AG04450 (cell line): ENCODE measurements around the gene SLC51B. TPM values are rescaled to one million over a fixed set of nuclear protein-coding genes. Genes with fewer than 3 reads are reported as not detected.

ENCODE experiments used
- CTCF ChIA-PET: fragments of 300-600, 350-600 bp; formaldehyde crosslinking; extraction: SDS; loops from one replicate; lab custom pipeline; 2022; ENCODE audit warnings: antibody characterized with exemption, inconsistent platforms; lab: Charles Lee
- POLR2A ChIA-PET: fragments of 350-600 bp; formaldehyde crosslinking; extraction: SDS; loops from one replicate; lab custom pipeline; 2021; ENCODE audit warnings: antibody characterized with exemption, inconsistent platforms; lab: Yijun Ruan, JAX
- DNase-seq: peaks from one replicate; pipeline ENCODE4 v3.0.0-alpha.2; 2011; ENCODE audit warnings: low read depth, low spot score
- H3K27ac ChIP-seq: one replicate; pipeline ENCODE4 v1.5.1; 2012; ENCODE audit warnings: low read depth, low read length, control low read depth
- H3K27me3 ChIP-seq: one replicate; pipeline ENCODE4 v1.6.0; 2012; ENCODE audit warnings: low read length; ENCODE audit not compliant: control insufficient read depth, insufficient read depth
- H3K4me3 ChIP-seq: 2 replicates; pipeline ENCODE4 v1.5.1; 2011; ENCODE audit warnings: mild to moderate bottlenecking, low read depth, low read length, control low read depth
- H3K9me3 ChIP-seq: 2 replicates; pipeline ENCODE4 v1.5.1; 2012; ENCODE audit warnings: low read length; ENCODE audit not compliant: control insufficient read depth, insufficient read depth
- polyA plus RNA-seq: library from polyadenylated mRNA; depleted of rRNA; stranded (reverse); fragments of >200 nt; gene quantifications from 2 replicates; pipeline ENCODE4 v1.2.3, GENCODE V29; 2011
- TF ChIP-seq, protein P1 (sequence below): IDR thresholded peaks from 2 replicates; pipeline ENCODE4 v1.5.1; 2011; ENCODE audit warnings: low read depth, low read length, control low read depth, inconsistent platforms

SLC51B gene
- polyA plus RNA-seq, 1 experiment, result 0.61 TPM

DNA sequence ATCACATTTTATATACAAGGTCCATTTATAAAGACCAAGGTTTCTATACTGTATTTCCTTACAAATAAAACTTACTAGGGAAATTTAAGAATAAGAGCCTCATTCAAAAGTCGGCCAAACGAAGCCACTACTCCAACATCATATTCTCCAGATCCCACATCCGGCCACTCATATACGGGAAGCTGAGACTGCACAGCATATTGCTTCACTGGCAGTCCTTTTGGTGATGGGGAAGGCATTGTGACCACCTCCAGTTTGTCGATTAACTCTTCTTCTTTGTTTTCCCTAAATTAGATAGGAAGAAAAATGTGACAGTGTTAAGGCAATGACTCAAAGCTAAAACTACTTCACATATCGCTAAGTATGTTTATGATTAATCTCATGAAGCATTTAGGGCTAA lies 18.4 kb upstream of the SLC51B start:
- H3K9me3 ChIP-seq, result peaks cover 3% of the 10 kb centered on the region; the same call in 1 of the 2 replicates
- no peak overlapping the region for H3K27ac ChIP-seq
- H3K4me3 ChIP-seq, result no peak overlapping the region
- no peak for DNase-seq
- no peaks in the 10 kb centered on the region for H3K27me3 ChIP-seq
- TF ChIP-seq, protein P1, sequence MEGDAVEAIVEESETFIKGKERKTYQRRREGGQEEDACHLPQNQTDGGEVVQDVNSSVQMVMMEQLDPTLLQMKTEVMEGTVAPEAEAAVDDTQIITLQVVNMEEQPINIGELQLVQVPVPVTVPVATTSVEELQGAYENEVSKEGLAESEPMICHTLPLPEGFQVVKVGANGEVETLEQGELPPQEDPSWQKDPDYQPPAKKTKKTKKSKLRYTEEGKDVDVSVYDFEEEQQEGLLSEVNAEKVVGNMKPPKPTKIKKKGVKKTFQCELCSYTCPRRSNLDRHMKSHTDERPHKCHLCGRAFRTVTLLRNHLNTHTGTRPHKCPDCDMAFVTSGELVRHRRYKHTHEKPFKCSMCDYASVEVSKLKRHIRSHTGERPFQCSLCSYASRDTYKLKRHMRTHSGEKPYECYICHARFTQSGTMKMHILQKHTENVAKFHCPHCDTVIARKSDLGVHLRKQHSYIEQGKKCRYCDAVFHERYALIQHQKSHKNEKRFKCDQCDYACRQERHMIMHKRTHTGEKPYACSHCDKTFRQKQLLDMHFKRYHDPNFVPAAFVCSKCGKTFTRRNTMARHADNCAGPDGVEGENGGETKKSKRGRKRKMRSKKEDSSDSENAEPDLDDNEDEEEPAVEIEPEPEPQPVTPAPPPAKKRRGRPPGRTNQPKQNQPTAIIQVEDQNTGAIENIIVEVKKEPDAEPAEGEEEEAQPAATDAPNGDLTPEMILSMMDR, result no peak
- ChIA-PET CTCF (interaction anchor here (1.4 kb wide), 1 partner anchor 75 kb away, joined by 7 read pairs; no protein-coding TSS in a partner anchor), POLR2A (no interaction called here)

DNA sequence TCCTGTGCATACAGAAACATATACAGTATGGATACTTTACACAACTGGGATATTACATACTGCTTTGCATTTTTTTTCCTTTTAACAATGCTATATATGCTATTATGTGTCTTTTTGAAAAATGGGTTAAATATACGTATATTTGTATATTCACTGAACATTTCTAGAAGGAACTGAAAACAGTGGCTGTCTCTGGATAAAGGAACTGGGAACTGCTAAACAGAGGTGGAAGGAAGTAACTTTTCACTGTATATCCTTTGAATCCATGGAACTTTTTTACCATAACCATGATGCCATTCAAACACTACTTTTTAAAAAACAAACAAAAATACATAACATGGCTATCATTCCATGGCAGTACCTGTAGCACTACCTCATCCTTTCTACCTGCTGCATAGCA lies 17.6 kb upstream of the SLC51B start:
- Histone ChIP-seq H3K9me3 (peaks cover 3% of the 10 kb centered on the region; the same call in 1 of the 2 replicates), H3K27me3 (no peaks in the 10 kb centered on the region), H3K27ac (no peak overlapping the region), H3K4me3 (peak overlapping the region; percentile 85)
- TF ChIP-seq, protein P1, result no peak
- CTCF ChIA-PET, result interaction anchor here (1.4 kb wide), 1 partner anchor 74 kb away, joined by 7 read pairs; no protein-coding TSS in a partner anchor
- no peak for DNase-seq
- POLR2A ChIA-PET, result no interaction called here

DNA sequence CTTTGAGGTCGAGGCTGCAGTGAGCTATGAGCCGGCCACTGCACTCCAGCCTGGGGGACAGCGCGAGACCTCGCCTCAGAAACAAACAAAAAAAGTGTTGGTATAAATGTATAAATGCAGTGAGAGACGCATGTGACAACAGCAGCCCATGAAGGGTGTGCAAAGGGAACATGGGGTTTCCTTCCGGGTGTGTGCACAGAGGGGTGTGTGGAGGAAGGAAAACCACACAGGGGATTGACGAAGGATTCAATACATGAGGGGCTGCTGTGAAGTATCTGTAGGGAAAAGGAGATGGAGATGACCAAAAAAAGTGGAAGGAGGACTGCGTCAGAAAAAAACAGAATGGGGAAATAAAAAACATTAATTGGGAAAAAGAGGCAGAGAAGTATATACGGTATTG lies 16.8 kb upstream of the SLC51B start:
- H3K4me3 ChIP-seq, result peak overlapping the region; percentile 85
- POLR2A ChIA-PET, result no interaction called here
- no peaks in the 10 kb centered on the region for H3K27me3 ChIP-seq
- TF ChIP-seq, protein P1, result no peak
- H3K27ac ChIP-seq, result no peak overlapping the region
- no peak for DNase-seq
- CTCF ChIA-PET, result no interaction called here
- H3K9me3 ChIP-seq, result peaks cover 3% of the 10 kb centered on the region; the same call in 1 of the 2 replicates

DNA sequence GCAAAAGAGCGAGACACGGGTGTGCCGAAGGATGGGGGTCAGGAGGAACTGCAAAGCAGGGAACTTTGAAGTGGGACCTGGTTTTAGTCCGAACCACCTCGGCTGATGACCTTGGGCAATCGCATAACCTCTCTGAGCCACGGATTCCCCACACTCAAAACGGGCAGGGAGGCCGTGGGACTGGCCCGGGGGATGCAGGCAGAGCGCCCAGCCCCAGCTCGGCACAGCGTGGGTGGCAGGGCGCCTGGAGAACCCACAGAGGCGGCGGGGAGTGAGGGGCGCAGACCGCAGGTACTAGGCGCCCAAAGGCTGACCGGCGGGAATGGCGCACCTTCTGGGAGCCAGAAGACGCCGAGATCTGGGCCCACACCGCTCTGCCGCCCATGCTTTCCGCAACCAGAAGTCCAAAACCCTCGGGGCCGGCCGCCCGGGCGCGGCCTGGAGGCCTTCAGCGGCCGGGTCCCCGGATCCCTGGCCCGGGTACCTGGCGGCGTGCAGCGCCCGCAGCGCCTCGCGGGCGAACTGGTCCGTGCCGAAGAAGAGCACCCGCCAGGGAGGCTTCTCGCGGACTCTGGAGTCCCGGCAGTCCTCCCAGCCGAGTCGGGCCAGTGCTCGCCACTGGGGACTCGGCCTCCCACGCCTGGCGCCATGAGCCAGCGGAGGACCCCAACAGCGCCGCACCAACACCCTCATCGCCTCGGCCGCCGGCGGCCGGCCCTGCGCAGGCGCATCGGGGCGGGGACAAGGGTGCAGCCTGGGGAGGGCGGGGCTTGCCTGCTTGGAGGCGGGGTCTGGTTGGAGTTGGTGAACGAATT lies 16.1 kb upstream of the SLC51B start, which contains the start of gene MTFMT:
MTFMT (minus strand) TSS at position 719 of the 815 bp plus-strand sequence; CDS start at position 693, 26 bp downstream.
- peaks cover 3% of the 10 kb centered on the region; the same call in 1 of the 2 replicates for H3K9me3 ChIP-seq
- TF ChIP-seq, protein P1, result no peak
- CTCF ChIA-PET, result no interaction called here
- H3K27me3 ChIP-seq, result no peaks in the 10 kb centered on the region
- DNase-seq, result no peak
- H3K27ac ChIP-seq, result no peak within 1 kb of the TSS
- POLR2A ChIA-PET, result no interaction called here
- peak within 1 kb of the TSS; percentile 85 for H3K4me3 ChIP-seq

DNA sequence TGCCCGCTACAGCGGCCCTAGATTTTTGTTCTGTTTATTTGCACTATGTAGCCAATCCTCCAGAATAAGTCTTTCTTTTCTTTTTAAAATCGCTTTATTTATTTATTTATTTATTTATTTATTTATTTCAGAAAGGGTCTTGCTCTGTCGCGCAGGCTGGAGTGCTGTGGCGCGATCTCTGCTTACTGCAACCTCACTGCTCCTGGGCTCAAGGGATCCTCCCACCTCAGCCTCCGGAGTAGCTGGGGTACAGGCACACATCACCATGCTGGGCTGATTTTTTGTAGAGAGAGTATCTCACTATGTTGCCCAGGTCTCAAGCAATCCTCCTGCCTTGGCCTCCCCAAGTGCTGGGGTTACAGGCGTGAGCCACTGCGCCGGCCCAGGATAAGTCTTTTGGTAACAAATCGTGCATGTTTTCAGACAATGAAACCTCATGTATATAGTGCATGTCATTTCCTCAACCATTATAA lies 15.4 kb upstream of the SLC51B start:
- POLR2A ChIA-PET, result no interaction called here
- CTCF ChIA-PET, result interaction anchor here (6.6 kb wide), 1 partner anchor 71 kb away, joined by 78 read pairs; no protein-coding TSS in a partner anchor
- Histone ChIP-seq H3K4me3 (peak overlapping the region; percentile 85; the same call in 1 of the 2 replicates), H3K27me3 (no peaks in the 10 kb centered on the region), H3K27ac (no peak overlapping the region), H3K9me3 (peaks cover 3% of the 10 kb centered on the region; the same call in 1 of the 2 replicates)
- DNase-seq, result no peak
- TF ChIP-seq, protein P1, result no peak
